ENCODE data around the gene NT5E. TPM values are rescaled to one million over a fixed set of nuclear protein-coding genes. Genes with fewer than 3 reads are reported as not detected.
A peak's percentile ranks its signal among the peaks of the same experiment; 100 is the strongest.
"Not testable (repeated sequence)": the region's sequence is repeated elsewhere in the genome, so short reads cannot be mapped to it uniquely, and the experiment has no call there.

Gene NT5E
- total RNA-seq, 1 donor from 2014 or later, result not detected

- Histone ChIP-seq H3K9me3 (ENCODE audit: low read depth) (no peaks in the 10 kb centered on the region), H3K79me2 (ENCODE audit: low read depth) (no peaks in the 10 kb centered on the region), H3K4me3 (no peak overlapping the region), H3K36me3 (no peaks in the 10 kb centered on the region), H3K9ac (no peak overlapping the region), H4K20me1 (ENCODE audit: low read depth) (no peaks in the 10 kb centered on the region), H3K4me1 (no peaks in the 10 kb centered on the region), H3K27me3 (no peaks in the 10 kb centered on the region), H3F3A (ENCODE audit: low read depth) (no peaks in the 10 kb centered on the region), H3K4me2 (no peak overlapping the region), H3K27ac (no peak overlapping the region), H2AFZ (replicated peaks) (no peak overlapping the region)
- H3K9me3 Mint-ChIP-seq, result no peaks in the 10 kb centered on the region
- peaks cover 5% of the 10 kb centered on the region for H3K4me1 Mint-ChIP-seq
- H3K27ac Mint-ChIP-seq, result no peak overlapping the region
- H3K27me3 Mint-ChIP-seq (ENCODE audit: insufficient read depth, low read depth), result no peaks in the 10 kb centered on the region
- TF ChIP-seq EZH2 (IDR thresholded peaks at IDR 0.05) (no peak), EZH2phosphoT487 (IDR thresholded peaks at IDR 0.05) (no peak)
- TF ChIP-seq, protein P1, sequence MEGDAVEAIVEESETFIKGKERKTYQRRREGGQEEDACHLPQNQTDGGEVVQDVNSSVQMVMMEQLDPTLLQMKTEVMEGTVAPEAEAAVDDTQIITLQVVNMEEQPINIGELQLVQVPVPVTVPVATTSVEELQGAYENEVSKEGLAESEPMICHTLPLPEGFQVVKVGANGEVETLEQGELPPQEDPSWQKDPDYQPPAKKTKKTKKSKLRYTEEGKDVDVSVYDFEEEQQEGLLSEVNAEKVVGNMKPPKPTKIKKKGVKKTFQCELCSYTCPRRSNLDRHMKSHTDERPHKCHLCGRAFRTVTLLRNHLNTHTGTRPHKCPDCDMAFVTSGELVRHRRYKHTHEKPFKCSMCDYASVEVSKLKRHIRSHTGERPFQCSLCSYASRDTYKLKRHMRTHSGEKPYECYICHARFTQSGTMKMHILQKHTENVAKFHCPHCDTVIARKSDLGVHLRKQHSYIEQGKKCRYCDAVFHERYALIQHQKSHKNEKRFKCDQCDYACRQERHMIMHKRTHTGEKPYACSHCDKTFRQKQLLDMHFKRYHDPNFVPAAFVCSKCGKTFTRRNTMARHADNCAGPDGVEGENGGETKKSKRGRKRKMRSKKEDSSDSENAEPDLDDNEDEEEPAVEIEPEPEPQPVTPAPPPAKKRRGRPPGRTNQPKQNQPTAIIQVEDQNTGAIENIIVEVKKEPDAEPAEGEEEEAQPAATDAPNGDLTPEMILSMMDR (IDR thresholded peaks at IDR 0.05), result no peak
- H3K4me3 Mint-ChIP-seq, result no peak overlapping the region
- no peak for DNase-seq (ENCODE audit: low spot score)
- peaks cover 13% of the 10 kb centered on the region for H3K36me3 Mint-ChIP-seq
Measured at GRCh38 chr6:85506441-85507093, 56.7 kb downstream of the NT5E start.

DNA sequence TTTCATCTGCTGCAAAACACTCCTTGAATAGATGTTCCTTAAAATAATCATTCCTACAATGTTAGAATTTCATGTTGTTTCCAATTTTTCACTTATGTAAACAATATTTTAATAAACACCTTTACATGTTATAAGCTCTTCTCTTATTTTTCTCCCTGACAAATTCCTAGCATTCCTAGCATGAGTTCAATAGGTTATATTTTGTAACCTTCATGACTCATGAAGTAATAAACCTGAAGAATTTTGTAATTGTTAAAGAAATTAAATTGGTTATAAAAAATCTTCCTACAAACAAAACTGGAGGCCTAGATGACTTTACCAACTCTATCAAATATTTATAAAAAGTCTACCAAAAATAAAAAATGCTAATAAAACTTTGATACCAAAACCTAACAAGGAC lies 66.3 kb downstream of the NT5E start:
- H3K27ac ChIP-seq, result no peak overlapping the region
- Mint-ChIP-seq H3K27me3 (ENCODE audit: insufficient read depth, low read depth) (no peaks in the 10 kb centered on the region), H3K4me3 (no peak overlapping the region), H3K36me3 (peaks cover 15% of the 10 kb centered on the region), H3K27ac (no peak overlapping the region), H3K4me1 (no peaks in the 10 kb centered on the region), H3K9me3 (no peaks in the 10 kb centered on the region)
- no peak overlapping the region for H3K4me2 ChIP-seq
- TF ChIP-seq, protein P1 (IDR thresholded peaks at IDR 0.05), result no peak
- TF ChIP-seq EZH2 (IDR thresholded peaks at IDR 0.05) (no peak), EZH2phosphoT487 (IDR thresholded peaks at IDR 0.05) (no peak)
- no peaks in the 10 kb centered on the region for H4K20me1 ChIP-seq (ENCODE audit: low read depth)
- no peaks in the 10 kb centered on the region for H3K9me3 ChIP-seq (ENCODE audit: low read depth)
- no peak overlapping the region for H3K9ac ChIP-seq
- H3F3A ChIP-seq (ENCODE audit: low read depth), result no peaks in the 10 kb centered on the region
- no peaks in the 10 kb centered on the region for H3K36me3 ChIP-seq
- DNase-seq (ENCODE audit: low spot score), result no peak
- no peaks in the 10 kb centered on the region for H3K79me2 ChIP-seq (ENCODE audit: low read depth)
- H3K4me1 ChIP-seq, result no peaks in the 10 kb centered on the region
- no peaks in the 10 kb centered on the region for H3K27me3 ChIP-seq
- no peak overlapping the region for H2AFZ ChIP-seq (replicated peaks)
- no peak overlapping the region for H3K4me3 ChIP-seq

- H2AFZ ChIP-seq (replicated peaks); H3K79me2 ChIP-seq (ENCODE audit: low read depth); H3K9me3 Mint-ChIP-seq; H3K4me3 Mint-ChIP-seq; H3K27me3 ChIP-seq; H4K20me1 ChIP-seq (ENCODE audit: low read depth); H3K4me2 ChIP-seq; H3K4me1 Mint-ChIP-seq; H3K27ac ChIP-seq; H3K27ac Mint-ChIP-seq; H3K9ac ChIP-seq; H3K36me3 ChIP-seq; H3F3A ChIP-seq (ENCODE audit: low read depth); H3K9me3 ChIP-seq (ENCODE audit: low read depth); H3K4me1 ChIP-seq; H3K4me3 ChIP-seq; H3K27me3 Mint-ChIP-seq (ENCODE audit: insufficient read depth, low read depth); DNase-seq (ENCODE audit: low spot score): not testable (repeated sequence)
- peaks cover 25% of the 10 kb centered on the region for H3K36me3 Mint-ChIP-seq
Measured at GRCh38 chr6:85524281-85524680, 74.4 kb downstream of the NT5E start.

DNA sequence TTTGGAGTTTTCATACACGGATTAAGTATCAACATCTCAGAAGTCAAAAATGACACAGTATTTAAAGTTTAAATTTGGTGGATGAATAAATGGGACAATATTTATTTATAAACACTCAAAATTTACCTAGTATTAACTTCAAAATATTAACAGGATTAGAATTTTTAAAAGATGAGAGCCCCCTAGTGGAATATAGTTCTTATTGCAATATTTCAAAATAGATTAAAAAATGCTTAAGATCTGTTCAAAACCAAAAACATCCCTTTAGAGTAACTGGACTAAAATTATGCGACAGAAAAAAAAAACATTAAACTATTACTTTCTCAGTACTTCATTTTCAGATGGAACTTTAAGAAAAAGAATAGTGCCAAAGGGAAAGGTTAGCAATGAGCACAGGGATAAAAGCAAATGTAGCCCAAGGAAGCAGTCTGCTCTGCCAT lies 87.2 kb downstream of the NT5E start:
- no peak overlapping the region for H3K4me3 Mint-ChIP-seq
- Histone ChIP-seq H3K79me2 (ENCODE audit: low read depth) (no peaks in the 10 kb centered on the region), H3K9ac (no peak overlapping the region), H4K20me1 (ENCODE audit: low read depth) (no peaks in the 10 kb centered on the region), H3K4me1 (no peaks in the 10 kb centered on the region), H3F3A (ENCODE audit: low read depth) (no peaks in the 10 kb centered on the region), H3K27ac (no peak overlapping the region), H3K9me3 (ENCODE audit: low read depth) (no peaks in the 10 kb centered on the region), H3K36me3 (no peaks in the 10 kb centered on the region), H3K27me3 (no peaks in the 10 kb centered on the region), H2AFZ (replicated peaks) (no peak overlapping the region), H3K4me2 (no peak overlapping the region), H3K4me3 (no peak overlapping the region)
- peaks cover 4% of the 10 kb centered on the region for H3K36me3 Mint-ChIP-seq
- H3K9me3 Mint-ChIP-seq, result no peaks in the 10 kb centered on the region
- TF ChIP-seq, protein P1 (IDR thresholded peaks at IDR 0.05), result peak; percentile 72
- TF ChIP-seq EZH2phosphoT487 (IDR thresholded peaks at IDR 0.05), result no peak
- H3K4me1 Mint-ChIP-seq, result no peaks in the 10 kb centered on the region
- no peaks in the 10 kb centered on the region for H3K27me3 Mint-ChIP-seq (ENCODE audit: insufficient read depth, low read depth)
- no peak overlapping the region for H3K27ac Mint-ChIP-seq
- DNase-seq (ENCODE audit: low spot score), result no peak
